Measurements from ENCODE around the gene PCDH18. TPM values are rescaled to one million over a fixed set of nuclear protein-coding genes. Genes with fewer than 3 reads are reported as not detected.

PCDH18 gene, protein sequence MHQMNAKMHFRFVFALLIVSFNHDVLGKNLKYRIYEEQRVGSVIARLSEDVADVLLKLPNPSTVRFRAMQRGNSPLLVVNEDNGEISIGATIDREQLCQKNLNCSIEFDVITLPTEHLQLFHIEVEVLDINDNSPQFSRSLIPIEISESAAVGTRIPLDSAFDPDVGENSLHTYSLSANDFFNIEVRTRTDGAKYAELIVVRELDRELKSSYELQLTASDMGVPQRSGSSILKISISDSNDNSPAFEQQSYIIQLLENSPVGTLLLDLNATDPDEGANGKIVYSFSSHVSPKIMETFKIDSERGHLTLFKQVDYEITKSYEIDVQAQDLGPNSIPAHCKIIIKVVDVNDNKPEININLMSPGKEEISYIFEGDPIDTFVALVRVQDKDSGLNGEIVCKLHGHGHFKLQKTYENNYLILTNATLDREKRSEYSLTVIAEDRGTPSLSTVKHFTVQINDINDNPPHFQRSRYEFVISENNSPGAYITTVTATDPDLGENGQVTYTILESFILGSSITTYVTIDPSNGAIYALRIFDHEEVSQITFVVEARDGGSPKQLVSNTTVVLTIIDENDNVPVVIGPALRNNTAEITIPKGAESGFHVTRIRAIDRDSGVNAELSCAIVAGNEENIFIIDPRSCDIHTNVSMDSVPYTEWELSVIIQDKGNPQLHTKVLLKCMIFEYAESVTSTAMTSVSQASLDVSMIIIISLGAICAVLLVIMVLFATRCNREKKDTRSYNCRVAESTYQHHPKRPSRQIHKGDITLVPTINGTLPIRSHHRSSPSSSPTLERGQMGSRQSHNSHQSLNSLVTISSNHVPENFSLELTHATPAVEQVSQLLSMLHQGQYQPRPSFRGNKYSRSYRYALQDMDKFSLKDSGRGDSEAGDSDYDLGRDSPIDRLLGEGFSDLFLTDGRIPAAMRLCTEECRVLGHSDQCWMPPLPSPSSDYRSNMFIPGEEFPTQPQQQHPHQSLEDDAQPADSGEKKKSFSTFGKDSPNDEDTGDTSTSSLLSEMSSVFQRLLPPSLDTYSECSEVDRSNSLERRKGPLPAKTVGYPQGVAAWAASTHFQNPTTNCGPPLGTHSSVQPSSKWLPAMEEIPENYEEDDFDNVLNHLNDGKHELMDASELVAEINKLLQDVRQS
- not detected for polyA plus RNA-seq (2012; ENCODE audit: missing spikeins)

DNA sequence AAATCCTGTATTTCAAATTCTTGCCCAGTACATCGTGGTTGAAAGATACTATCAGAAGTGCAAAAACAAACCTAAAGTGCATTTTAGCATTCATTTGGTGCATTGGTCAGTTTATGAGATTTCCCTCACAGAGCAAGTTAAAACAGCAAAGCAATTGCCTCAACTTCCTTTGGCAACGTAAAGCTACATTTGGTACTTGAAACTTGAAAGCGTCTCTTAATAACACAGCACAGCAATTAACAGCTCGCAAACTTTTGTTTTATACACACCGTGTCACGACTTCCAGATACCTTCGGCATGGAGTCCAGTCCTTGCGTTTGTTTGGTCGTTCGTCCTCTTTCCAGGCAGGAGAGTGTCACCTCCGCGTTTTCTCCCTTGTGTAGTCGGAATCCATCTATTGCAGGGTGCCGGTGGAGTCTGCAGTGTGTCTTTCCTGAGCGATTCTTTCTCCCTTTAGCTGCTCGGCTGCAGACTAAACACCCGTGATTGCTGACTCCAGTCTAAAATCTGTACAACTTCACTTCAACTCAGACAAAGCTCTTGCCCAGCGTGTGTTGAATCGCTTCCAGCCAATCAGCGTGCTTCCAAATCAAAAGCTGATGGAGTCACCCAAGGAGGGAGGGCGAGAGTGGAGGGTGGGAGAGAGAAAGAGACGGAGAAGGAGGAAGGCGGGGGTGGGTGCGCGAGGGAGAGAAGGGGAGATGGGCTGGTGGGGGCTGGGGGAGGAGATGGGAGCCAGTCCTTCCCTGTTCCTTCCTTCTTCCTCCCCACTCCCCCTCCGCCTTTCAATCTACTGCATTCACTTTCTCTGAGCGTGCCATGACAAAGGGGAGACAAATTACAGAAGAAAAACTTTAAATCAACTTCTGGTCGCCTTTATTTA, at the start of gene PCDH18:
TSS of gene PCDH18 (minus strand) at position 509 of the 883 bp plus-strand sequence. CDS start at position 103, 406 bp downstream.
- TF ChIP-seq TAF1 (IDR thresholded peaks at IDR 0.05; ENCODE audit: borderline replicate concordance, low read depth, low read length) (no peak), POLR2AphosphoS5 (IDR thresholded peaks at IDR 0.05; ENCODE audit: low read depth, low read length) (no peak), POLR2A (IDR thresholded peaks at IDR 0.05; ENCODE audit: low read depth, low read length) (no peak)
- DNase-seq (ENCODE audit: insufficient read length), result no peak

DNA sequence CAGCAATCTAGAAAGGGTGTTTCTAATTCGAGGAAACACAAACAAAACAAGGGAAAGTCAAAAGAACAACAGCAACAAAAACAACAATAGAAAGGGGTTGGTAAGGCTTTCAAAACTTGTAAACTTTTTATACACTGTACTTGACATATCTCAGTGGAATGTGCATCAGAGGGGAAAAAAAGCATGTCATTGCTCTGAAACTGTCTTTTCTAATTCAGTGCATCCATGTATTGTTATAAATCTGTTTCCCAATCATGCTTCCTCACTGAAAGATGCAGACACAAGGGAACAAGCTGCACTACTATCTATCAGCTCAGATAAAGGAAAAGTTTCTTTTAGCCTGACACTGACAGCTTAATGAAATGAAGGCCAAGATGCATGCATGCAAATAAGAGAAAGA, 44.2 kb upstream of the PCDH18 start:
- no peak for DNase-seq (ENCODE audit: insufficient read length)
- no peak for FAIRE-seq
- TF ChIP-seq POLR2A (IDR thresholded peaks at IDR 0.05; ENCODE audit: low read depth, low read length), result no peak
- TF ChIP-seq TAF1 (IDR thresholded peaks at IDR 0.05; ENCODE audit: borderline replicate concordance, low read depth, low read length), result no peak
- TF ChIP-seq POLR2AphosphoS5 (IDR thresholded peaks at IDR 0.05; ENCODE audit: low read depth, low read length), result no peak

More for the DNA sequence above, at the start of gene PCDH18:
- peak; percentile 62 for FAIRE-seq

DNA sequence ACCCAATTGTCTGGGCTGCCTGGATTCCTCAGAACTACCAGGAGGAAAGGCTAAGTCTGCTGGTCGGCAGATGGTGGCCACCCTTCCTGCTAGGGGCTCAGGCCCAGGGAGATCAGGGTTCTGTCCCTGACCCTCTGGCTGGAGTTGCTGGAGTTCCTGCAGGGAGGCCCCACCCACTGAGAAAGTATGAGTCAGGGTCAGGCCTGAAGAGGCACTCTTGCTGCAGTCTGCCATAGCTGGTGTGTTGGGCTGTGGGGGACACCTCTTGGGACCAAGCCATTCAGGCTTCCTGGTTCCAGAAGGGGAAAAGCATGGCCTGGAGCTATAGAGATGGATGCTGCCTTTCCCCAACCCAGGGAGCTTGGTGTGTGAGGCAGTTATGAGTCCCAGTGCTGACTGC, 40.4 kb upstream of the PCDH18 start:
- DNase-seq (ENCODE audit: insufficient read length) (no peak), FAIRE-seq (no peak)
- TF ChIP-seq POLR2AphosphoS5 (IDR thresholded peaks at IDR 0.05; ENCODE audit: low read depth, low read length), result no peak
- TF ChIP-seq TAF1 (IDR thresholded peaks at IDR 0.05; ENCODE audit: borderline replicate concordance, low read depth, low read length), result no peak

DNA sequence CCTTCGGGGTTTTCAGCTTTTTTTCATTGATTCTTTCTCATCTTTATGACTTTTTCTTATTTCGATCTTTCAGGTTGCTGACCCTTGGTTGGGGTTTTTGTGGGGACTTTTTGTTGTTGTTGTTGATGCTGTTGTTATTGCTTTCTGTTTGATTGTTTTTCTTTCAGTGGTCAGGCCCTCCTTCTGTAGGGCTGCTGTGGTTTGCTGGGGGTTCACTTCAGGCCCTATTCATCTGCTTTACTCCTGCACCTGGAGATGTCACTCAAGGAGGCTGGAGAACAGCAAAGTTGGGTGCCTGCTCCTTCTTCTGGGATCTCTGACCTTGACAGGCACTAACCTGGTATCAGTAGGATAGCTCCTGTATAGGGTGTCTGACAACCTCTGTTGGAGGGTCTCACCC, 39.9 kb upstream of the PCDH18 start:
- no peak for TF ChIP-seq POLR2AphosphoS5 (IDR thresholded peaks at IDR 0.05; ENCODE audit: low read depth, low read length)
- TF ChIP-seq TAF1 (IDR thresholded peaks at IDR 0.05; ENCODE audit: borderline replicate concordance, low read depth, low read length), result no peak
- no peak for TF ChIP-seq POLR2A (IDR thresholded peaks at IDR 0.05; ENCODE audit: low read depth, low read length)
- FAIRE-seq (no peak), DNase-seq (ENCODE audit: insufficient read length) (no peak)

DNA sequence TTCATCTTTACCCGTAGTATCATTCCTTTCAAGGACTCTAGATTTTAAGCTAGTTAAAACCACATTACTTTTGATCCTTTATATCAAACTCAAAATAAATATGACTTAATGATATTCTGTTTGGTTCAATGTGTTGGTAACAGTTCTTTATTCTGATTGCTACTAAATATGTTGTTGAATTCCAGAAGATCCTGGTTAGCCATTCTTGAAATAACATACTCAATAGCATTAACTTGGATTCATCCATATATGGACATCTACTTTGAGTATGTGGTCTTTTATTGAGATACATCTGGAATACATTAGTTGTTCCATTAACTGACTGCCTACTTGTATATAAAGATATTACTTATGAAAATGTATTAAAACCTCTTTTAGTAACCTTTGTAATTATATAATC, 27.5 kb upstream of the PCDH18 start:
- TF ChIP-seq POLR2A (IDR thresholded peaks at IDR 0.05; ENCODE audit: low read depth, low read length) (no peak), POLR2AphosphoS5 (IDR thresholded peaks at IDR 0.05; ENCODE audit: low read depth, low read length) (no peak), TAF1 (IDR thresholded peaks at IDR 0.05; ENCODE audit: borderline replicate concordance, low read depth, low read length) (no peak)
- no peak for FAIRE-seq
- no peak for DNase-seq (ENCODE audit: insufficient read length)

DNA sequence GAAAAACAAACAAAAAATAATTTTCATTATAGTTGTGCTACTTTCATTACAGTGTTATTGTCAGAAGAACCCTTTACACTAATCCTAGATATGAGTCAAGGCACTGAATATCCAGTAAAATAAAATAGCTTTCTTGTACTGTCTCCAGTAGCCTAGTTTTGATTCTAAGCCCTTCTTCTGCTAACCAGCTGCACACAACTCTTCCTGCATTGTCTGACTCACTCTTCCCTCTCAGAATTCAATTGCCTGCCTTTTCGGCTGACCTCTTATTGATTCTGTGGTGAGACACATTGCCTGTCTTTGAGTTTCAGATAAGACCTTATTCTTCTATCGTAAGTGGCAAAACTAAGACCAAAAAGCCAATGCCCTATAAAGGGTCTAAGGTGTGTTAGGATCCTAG, 26.7 kb upstream of the PCDH18 start:
- TF ChIP-seq POLR2A (IDR thresholded peaks at IDR 0.05; ENCODE audit: low read depth, low read length) (no peak), POLR2AphosphoS5 (IDR thresholded peaks at IDR 0.05; ENCODE audit: low read depth, low read length) (no peak), TAF1 (IDR thresholded peaks at IDR 0.05; ENCODE audit: borderline replicate concordance, low read depth, low read length) (no peak)
- no peak for DNase-seq (ENCODE audit: insufficient read length)

DNA sequence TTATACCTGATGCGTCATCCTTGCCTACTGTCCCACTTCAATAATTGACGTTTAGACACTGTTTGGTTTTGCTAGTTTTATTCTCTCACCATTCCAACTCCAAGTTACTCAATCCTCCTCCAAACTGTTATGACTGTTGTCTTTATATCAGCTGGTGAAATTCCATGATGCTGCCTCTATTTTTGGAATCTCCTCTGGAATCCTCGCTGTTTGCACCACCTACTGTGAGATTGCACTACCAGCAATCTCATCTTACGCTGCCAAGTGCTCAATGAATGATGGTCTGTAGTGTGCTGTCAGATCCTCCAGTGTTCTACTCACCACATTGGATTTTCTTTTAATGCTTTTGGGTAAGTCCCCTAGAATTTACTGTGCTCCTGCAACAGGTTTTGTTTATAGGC, 13.2 kb upstream of the PCDH18 start:
- DNase-seq (ENCODE audit: insufficient read length) (no peak), FAIRE-seq (no peak)
- TF ChIP-seq TAF1 (IDR thresholded peaks at IDR 0.05; ENCODE audit: borderline replicate concordance, low read depth, low read length), result no peak
- no peak for TF ChIP-seq POLR2A (IDR thresholded peaks at IDR 0.05; ENCODE audit: low read depth, low read length)
- TF ChIP-seq POLR2AphosphoS5 (IDR thresholded peaks at IDR 0.05; ENCODE audit: low read depth, low read length), result no peak

More for the DNA sequence above, 26.7 kb upstream of the PCDH18 start:
- FAIRE-seq, result no peak

DNA sequence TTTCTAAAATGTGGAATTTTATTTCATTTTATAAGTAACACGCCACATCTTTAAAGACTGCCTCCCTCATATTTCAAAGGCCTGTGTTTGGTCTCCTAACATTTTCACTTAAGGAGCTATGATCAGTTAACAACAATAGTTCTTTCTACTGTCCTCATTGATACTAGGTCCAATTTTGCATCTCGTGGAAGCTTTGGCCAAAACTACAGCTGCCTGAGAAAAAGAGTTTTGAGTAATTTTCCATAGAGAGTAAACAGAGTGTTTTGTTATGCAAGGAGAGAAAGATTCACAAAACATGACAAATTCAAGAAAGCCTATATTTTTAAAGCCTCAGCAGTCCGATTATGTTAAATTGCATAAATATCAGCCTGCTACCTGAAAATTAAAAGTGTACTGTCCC, 11.4 kb upstream of the PCDH18 start:
- no peak for DNase-seq (ENCODE audit: insufficient read length)
- FAIRE-seq, result no peak
- TF ChIP-seq TAF1 (IDR thresholded peaks at IDR 0.05; ENCODE audit: borderline replicate concordance, low read depth, low read length) (no peak), POLR2AphosphoS5 (IDR thresholded peaks at IDR 0.05; ENCODE audit: low read depth, low read length) (no peak), POLR2A (IDR thresholded peaks at IDR 0.05; ENCODE audit: low read depth, low read length) (no peak)

DNA sequence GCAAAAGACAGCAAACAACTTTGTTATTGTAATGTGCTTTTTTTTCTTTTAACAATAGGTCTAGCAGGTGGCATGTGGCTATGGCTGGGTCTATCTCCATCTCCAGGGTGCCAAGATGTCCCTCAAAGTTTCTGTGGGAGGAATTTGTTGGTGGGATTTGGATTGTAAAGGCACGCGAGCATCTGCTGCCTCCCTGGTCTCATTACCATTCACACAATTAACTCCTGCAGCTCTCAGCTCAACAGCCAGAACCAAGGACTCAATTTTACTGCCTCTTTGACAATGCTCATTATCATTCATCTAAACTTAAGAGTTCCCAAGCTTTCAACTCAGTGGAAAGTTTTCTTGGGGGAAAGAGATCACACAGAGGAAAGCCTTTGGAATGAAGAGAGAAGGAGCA, 10.9 kb upstream of the PCDH18 start:
- DNase-seq (ENCODE audit: insufficient read length), result no peak
- FAIRE-seq, result no peak
- TF ChIP-seq POLR2AphosphoS5 (IDR thresholded peaks at IDR 0.05; ENCODE audit: low read depth, low read length), result no peak
- no peak for TF ChIP-seq POLR2A (IDR thresholded peaks at IDR 0.05; ENCODE audit: low read depth, low read length)
- no peak for TF ChIP-seq TAF1 (IDR thresholded peaks at IDR 0.05; ENCODE audit: borderline replicate concordance, low read depth, low read length)

DNA sequence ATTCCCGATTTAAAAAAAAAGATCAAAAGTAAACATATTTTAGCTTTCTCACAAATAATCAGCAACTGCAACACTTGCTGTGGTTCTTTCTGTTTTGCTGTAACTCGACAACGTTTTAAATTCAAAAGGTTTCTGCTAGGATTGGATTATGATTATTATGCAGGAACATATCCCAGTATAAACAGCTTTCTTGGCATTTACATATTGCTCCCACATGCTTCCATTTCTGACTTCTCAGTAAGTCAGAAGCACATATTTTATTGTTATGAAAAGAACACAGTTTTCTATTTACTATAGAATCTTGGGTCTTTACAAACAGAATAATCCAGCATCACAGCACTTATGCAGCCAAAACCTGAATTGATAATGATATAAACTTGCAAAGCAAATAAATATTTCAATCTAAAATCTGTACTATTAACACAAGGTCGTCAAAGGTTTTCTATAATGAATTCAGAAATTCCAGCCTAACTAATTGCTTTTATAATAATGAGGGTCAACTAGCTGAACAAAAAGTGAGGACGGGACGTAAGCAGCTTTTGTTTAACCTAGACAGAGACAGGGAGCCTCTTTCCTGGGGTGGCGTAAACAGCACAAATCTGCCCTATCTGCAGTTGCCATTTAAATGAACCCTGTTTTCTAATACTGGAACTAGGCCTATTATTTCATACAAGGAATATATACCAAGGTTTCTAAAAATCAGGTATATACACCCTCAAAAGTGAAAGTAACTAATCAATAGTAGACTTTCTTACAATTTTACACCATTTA, 9.8 kb upstream of the PCDH18 start:
- no peak for FAIRE-seq
- TF ChIP-seq POLR2AphosphoS5 (IDR thresholded peaks at IDR 0.05; ENCODE audit: low read depth, low read length) (no peak), POLR2A (IDR thresholded peaks at IDR 0.05; ENCODE audit: low read depth, low read length) (no peak), TAF1 (IDR thresholded peaks at IDR 0.05; ENCODE audit: borderline replicate concordance, low read depth, low read length) (no peak)

More for the DNA sequence above, 9.8 kb upstream of the PCDH18 start:
- no peak for DNase-seq (ENCODE audit: insufficient read length)
